ENCODE results near the gene LAMA3. TPM values are rescaled to one million over a fixed set of nuclear protein-coding genes. Genes with fewer than 3 reads are reported as not detected.

LAMA3 gene
- total and polyA plus RNA-seq, 10 of the 15 experiments (the other 5 are each of a cell fraction or from before 2014, with no cell fraction given): 0.37 to 6.5 (median 5.4) TPM

- H3K27ac ChIP-seq (ENCODE audit: control insufficient read depth, insufficient read depth): no peak overlapping the region
- no TSS peak for BruUV-seq (replicated peaks)
- ChIA-PET SMC1A (ENCODE audit: uncharacterized antibody, unreplicated experiment) (interaction anchor here (1.6 kb wide), 2 partner anchors 10 to 104 kb away, joined by 4 read pairs; no protein-coding TSS in a partner anchor), CTCF (interaction anchor here (0.9 to 1.8 kb wide), 3 partner anchors 12 to 104 kb away, joined by 3 to 5 read pairs (median 3); no protein-coding TSS in a partner anchor), POLR2A (no interaction called here), RAD21 (ENCODE audit: unreplicated experiment) (interaction anchor here (0.6 kb wide), 1 partner anchor 76 kb away, joined by 4 read pairs; no protein-coding TSS in a partner anchor)
- no peak overlapping the region for H2AFZ ChIP-seq (ENCODE audit: control insufficient read depth, low read depth, low read length)
- no peaks in the 10 kb centered on the region for H3K79me2 ChIP-seq (ENCODE audit: control insufficient read depth, insufficient read depth, low read length)
- peaks cover 12% of the 10 kb centered on the region for H3K4me1 ChIP-seq (ENCODE audit: control insufficient read depth, insufficient read depth, low read length)
- ATAC-seq (no peak), DNase-seq (ENCODE audit: low read depth, low spot score) (no peak), FAIRE-seq (no peak)
- intact Hi-C loops (cut with micrococcal nuclease; ENCODE audit: unreplicated experiment) (no loop called here), in situ Hi-C loops (cut with MboI) (no loop called here)
- H3K27me3 ChIP-seq (replicated peaks in 1 of 2; ENCODE audit: control insufficient read depth in 2 of 2, insufficient read depth in 2 of 2, low read length in 1 of 2): peaks cover 0 to 7% of the 10 kb centered on the region in 2 experiments; a peak in 2 of 4 replicates
- peaks cover 1% of the 10 kb centered on the region; the same call in 1 of the 3 replicates for H3K9me3 ChIP-seq (replicated peaks; ENCODE audit: control insufficient read depth, insufficient read depth, low read length)
- H3K4me2 ChIP-seq (ENCODE audit: control insufficient read depth, insufficient read depth): no peak overlapping the region
- H4K20me1 ChIP-seq (ENCODE audit: control insufficient read depth, insufficient read depth): no peaks in the 10 kb centered on the region
- no peaks in the 10 kb centered on the region for H3K36me3 ChIP-seq (ENCODE audit: control insufficient read depth in 2 of 2, insufficient read depth in 2 of 2, low read length in 1 of 2)
- 47% methylated on average over 7 of the region's 7 CpGs for WGBS (ENCODE audit: insufficient coverage, insufficient replicate concordance, low lambda C conversion rate, missing lambda C conversion rate)
- H3K9ac ChIP-seq (ENCODE audit: control insufficient read depth, insufficient read depth, low read length): no peak overlapping the region
- TF ChIP-seq CEBPZ (IDR thresholded peaks at IDR 0.05; ENCODE audit: low read depth, low read length): no peak
- no peak for TF ChIP-seq PRDM15 (CRISPR knock-in tag; IDR thresholded peaks at IDR 0.05)
- no peak for TF ChIP-seq FOXK2 (IDR thresholded peaks at IDR 0.05)
- TF ChIP-seq ZZZ3 (IDR thresholded peaks at IDR 0.05; ENCODE audit: control insufficient read depth, insufficient read length, low read depth): no peak
- no peak for TF ChIP-seq SMARCA5 (IDR thresholded peaks at IDR 0.05)
- TF ChIP-seq CTCF (IDR thresholded peaks at IDR 0.05 in 2 of 3, conservative IDR thresholded peaks at IDR 0.05 in 1 of 3; ENCODE audit: control insufficient read depth in 2 of 3, extremely low read depth in 1 of 3, insufficient read depth in 1 of 3, low read depth in 3 of 3, low read length in 3 of 3): no peak
- TF ChIP-seq SP1 (IDR thresholded peaks at IDR 0.05; ENCODE audit: low read depth, low read length): no peak
- no peak for TF ChIP-seq NR2F1 (conservative IDR thresholded peaks at IDR 0.05)
- TF ChIP-seq DPF2 (IDR thresholded peaks at IDR 0.05): no peak
- no peak overlapping the region for H3K4me3 ChIP-seq
These were observed 44.6 kb downstream of the LAMA3 start for GRCh38 chr18:23733895-23734294.

All from GM12878 (cell line).